Stimulated activated CD4-positive, alpha-beta T cell treated with anti-CD3 and anti-CD28 coated beads, Interleukin-2, amount 100 ng/mL, for 4 hours (primary cell): ENCODE data around the gene IL1R2.
A peak's percentile ranks its signal among the peaks of the same experiment; 100 is the strongest.
"Not testable (repeated sequence)": the region's sequence is repeated elsewhere in the genome, so short reads cannot be mapped to it uniquely, and the experiment has no call there.

ENCODE experiments used
- DNase-seq: peaks from one replicate; pipeline ENCODE4 v3.0.0-alpha.2; 2020; ENCODE audit warnings: low read depth

IL1R2 gene

DNA sequence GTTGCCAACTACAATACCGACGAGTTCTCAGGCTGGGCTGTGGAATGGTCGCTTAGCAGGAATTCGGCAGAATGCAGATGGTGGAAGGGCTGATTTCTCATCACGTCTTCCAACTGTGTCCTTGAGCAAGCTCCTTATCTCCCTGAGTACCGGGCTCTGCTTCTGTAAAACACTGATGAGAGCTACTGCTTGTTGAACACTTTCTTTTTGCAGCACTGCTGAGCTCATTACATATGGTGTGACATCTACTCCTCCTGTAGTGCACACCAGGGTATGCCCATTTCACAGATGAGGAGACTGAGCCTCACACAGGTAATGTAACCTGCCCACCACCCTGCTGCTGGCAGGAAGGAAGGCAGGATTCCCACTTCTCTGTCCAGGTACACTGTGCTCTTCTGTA lies 8.3 kb downstream of the IL1R2 start:
- DNase-seq, result no peak

DNA sequence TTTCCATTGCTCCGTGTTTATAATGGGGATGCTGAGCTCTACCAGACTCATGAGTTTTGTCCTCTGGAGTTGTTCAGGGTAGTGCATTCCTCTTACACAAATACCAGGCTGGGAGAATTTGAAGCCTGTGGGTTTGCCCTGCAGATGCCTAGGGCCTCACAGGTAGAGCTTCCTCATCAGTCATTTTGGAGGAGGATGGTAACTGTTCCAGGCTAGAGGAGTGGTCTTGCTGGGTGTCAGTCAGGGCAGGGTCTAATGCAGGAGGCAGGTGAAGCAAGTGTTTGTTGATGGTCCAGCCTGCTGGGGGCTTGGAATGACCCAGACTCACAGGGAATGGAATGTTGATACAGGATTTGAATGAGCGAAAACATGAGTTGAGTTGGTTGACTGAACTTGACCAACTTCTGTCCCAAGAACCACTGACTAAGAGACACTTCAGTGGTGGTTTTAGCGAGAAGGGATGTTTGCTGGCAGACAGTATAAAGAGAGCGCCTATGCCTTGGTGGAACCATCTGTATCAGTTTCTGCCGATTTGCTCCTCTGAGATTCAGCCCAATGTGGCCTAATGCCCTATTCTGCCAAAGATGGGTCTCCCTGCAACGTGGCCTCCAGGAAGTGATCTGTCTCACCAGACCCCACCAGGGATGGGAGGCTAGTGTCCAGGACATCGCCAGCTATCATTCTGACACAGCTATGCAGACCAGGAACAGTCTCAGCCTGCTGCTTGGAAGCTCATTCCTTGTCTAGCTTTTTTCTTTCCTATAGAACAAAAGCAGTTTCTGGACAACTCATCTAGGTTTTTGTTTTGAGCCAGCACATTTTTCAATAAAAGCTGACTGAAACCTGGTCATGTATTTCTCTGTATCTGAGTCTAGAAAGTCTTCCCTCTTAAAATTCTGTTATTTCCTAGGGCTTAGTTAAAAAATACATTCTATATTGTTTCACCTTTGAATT lies 9.3 kb downstream of the IL1R2 start:
- DNase-seq, result no peak

GRCh38 chr2:102001767-102002142 lies 10.0 kb downstream of the IL1R2 start:
- no peak for DNase-seq

DNA sequence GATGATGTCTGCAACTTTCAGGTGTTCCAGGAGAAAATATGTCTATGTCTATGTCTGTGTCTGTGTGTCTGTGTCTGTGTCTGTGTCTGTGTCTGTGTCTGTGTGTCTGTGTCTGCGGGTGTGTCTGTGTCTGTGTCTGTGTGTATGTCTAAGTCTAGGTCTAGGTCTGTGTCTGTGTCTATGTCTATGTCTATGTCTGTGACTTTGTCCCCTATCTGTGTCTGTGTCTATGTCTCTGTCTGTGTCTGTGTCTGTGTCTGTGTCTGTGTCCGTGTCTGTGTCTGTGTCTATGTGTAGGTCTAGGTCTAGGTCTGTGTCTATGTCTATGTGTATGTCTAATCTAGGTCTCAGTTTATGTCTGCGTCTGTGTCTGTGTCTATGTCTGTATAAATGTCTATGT lies 10.5 kb downstream of the IL1R2 start:
- DNase-seq, result no peak

DNA sequence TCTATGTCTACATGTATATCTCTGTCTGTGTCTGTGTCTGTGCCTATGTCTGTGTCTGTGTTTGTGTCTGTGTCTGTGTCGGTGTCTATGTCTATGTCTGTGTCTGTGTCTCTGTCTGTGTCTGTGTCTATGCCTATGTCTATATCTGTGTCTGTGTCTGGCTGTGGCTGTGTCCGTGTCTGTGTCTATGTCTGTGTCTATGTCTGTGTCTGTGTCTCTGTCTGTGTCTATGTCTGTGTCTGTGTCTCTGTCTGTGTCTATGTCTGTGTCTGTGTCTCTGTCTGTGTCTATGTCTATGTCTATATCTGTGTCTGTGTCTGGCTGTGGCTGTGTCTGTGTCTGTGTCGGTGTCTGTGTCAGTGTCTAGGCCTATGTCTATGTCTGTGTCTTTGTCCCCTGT lies 11.1 kb downstream of the IL1R2 start:
- DNase-seq, result not testable (repeated sequence)

GRCh38 chr2:102003696-102004095 lies 11.9 kb downstream of the IL1R2 start:
- DNase-seq, result no peak

- no peak for DNase-seq
Measured at GRCh38 chr2:102004581-102004980, 12.8 kb downstream of the IL1R2 start.

DNA sequence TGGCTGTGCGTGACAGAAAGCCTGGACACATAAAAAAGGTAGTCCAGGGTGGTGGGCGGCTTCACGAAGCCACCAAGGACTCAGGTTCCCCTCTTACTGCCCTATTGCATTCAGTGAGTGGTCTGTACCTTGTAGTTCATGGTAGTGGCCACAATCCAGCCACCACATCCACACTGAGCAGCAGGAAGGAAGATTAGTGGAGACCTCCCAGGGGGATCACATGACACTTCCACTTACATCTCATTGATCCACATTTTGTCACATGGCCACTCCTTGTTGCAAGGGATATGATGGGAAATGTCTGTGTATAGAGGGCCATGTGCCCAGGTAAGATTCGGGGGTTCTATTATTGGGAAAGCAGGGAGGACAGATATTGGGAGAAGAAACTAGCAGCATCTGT lies 13.7 kb downstream of the IL1R2 start:
- DNase-seq, result no peak

DNA sequence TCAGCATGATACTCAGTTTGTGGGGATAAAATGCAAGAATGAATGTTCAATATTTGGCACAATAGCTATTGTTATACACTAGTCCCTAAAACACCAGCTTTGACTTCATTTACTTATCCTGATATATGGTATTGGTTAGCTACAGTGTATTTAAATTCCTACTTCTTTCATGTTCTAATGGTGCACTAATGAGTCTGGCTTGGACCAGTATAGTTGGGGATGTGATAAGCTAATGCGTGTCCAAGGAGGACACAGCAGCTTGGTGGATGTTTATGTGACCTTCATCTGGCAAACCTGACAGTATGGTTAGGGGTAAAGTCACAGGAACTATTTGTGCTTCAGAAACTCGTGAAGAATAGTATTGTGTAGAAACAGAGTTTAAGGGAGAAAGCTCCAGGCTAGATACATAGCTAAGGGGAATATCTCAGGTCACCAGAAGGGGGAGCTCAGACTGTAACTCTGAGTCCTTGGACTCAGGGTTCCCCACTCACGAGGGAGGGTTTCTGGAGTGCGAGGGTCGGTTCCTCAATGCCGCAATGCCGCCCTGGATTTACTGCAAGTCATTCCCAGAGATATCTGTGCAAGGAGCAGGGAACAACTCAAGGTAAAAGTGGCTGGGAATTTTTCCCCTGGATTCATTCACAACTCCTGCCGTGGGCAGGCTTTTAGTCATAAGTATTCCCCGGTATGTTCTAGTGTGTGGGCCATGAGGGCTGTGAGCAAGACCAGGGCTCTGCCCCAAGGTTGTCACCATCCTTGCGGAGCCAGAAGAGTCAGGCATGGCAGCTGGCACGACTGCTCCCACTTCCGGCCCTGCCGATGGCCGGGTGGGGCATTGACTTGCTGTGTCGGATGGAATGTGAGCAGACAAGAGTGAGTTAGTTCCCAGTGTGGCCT lies 14.5 kb downstream of the IL1R2 start:
- peak; percentile 24 for DNase-seq

GRCh38 chr2:102006886-102007278 lies 15.1 kb downstream of the IL1R2 start:
- DNase-seq, result no peak

DNA sequence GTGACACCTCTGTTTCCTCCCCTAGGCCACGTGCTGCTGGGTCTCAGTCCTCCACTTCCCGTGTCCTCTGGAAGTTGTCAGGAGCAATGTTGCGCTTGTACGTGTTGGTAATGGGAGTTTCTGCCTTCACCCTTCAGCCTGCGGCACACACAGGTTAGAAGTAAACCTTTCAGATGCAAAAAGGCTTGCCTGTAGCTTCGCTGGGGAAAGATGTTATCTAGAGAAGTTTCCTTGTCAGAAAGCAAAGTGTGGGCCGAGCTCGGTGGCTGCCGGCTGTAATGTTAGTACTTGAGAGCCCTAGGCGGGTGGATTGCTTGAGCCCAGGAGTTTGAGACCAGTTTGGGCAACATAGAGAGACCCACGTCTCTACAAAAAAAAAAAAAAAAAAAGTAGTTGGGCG lies 16.7 kb downstream of the IL1R2 start:
- no peak for DNase-seq

DNA sequence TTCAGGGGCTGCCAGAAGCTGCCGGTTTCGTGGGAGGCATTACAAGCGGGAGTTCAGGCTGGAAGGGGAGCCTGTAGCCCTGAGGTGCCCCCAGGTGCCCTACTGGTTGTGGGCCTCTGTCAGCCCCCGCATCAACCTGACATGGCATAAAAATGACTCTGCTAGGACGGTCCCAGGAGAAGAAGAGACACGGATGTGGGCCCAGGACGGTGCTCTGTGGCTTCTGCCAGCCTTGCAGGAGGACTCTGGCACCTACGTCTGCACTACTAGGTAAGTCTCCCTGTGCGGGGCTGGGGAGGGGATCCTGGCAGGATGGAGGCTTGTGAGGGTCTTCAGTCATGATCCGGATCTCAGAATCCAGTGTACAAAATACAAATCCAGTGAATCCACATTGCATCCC lies 17.8 kb downstream of the IL1R2 start:
- DNase-seq, result no peak

GRCh38 chr2:102010902-102011301 lies 19.1 kb downstream of the IL1R2 start:
- DNase-seq, result no peak

- no peak for DNase-seq
Measured at GRCh38 chr2:102012061-102012614, 20.4 kb downstream of the IL1R2 start.

DNA sequence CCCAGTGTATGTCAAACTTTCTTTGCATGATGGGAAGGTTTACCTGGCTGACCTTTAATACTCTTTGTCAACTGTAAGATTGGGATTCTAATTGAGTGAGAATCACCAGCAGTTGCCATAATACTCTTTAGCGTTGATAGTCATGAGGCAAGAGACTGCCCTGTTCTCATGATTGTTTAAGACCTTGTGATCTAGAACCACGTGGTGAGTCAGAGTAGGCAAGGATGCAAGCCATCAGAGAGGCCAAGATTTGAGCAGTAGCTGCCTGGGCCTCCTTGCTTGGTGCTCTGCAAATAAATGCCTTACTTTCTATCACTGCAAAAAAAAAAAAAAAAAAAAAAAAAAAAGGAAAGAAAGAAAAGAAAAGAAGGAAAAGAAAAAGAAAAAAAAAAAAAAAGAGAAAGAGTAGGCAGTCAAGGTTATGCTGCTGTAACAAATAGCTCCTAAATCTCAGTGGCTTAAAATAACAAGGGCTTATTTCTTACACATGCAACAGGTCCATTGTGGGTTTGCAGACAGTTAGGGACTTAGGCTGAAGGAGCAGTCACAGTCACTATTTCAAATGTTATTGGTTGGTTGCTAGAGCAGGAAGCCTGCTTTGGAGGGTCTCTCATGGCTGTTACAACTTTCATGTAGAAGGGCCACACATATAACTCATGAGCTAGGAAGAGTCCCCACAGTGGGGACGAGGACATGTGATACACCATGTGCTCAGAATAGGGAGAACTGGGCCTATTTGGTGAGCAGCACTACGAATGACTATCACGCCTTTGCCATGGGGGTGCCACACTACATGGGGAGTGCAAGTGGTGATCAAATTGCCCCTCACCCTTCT lies 21.7 kb downstream of the IL1R2 start:
- DNase-seq, result no peak

- no peak for DNase-seq
Measured at GRCh38 chr2:102014041-102014345, 22.2 kb downstream of the IL1R2 start.

GRCh38 chr2:102015399-102015798 lies 23.6 kb downstream of the IL1R2 start:
- no peak for DNase-seq

- DNase-seq, result no peak
Measured at GRCh38 chr2:102016399-102016955, 24.7 kb downstream of the IL1R2 start.

DNA sequence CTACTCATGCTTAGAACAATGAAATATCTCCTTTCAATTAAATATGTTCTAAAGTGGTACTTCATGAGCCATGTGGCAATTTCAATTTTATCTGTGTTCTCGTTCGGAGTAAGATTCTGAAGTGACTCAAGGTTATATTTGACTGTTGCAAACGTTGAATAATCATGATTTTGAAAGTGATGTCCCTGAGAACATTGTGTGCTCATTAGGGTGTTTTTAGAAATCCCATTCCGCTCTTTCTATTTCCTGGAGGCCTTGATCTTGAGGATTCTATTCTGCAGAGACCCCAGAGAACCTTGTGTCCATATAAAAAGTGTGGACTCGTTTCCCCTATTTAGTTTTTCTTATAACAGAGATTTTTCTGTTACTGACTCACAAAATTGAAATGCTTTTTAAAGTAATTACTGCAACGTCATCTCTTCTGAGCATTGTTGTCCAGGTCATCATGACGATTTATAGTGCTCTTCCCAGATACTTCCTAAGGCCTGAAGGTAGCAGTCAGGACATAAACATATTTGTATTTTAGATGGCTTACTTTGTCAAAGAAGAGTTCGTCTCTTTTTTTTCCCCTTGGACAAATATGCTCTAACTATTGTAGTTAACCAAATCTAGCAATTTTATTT lies 27.2 kb downstream of the IL1R2 start:
- DNase-seq, result no peak

- DNase-seq, result peak; percentile 81
Measured at GRCh38 chr2:102020596-102021170, 28.9 kb downstream of the IL1R2 start.

DNA sequence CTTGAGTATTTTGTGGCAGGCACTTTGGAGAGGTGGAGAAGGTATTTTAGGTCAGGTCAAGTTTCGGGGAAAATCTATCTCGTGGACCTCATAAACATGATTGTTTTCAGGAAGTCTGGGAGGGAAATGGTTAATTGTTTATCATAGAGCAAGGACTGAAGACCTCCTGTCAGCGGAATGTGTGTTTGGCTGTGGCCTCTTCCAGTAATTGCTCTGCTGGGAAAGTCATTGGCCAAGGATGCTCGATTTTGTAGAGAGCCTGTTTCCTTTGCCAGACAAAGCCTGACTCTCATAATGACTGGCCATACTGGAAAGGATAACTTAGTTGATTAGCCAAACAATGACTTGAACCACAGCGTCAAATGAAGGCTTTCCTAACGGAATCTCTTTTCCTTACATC lies 30.0 kb downstream of the IL1R2 start:
- no peak for DNase-seq
